ENCODE measurements around the gene OR2B2.

- TF ChIP-seq CTCF (IDR thresholded peaks at IDR 0.05): no peak
- no peak for TF ChIP-seq POLR2A (IDR thresholded peaks at IDR 0.05)
- TF ChIP-seq EP300 (IDR thresholded peaks at IDR 0.05): no peak
These were observed 4.2 kb downstream of the OR2B2 start for GRCh38 chr6:27908017-27908416.
